Occipital lobe (tissue), 2 donors: Measurements from ENCODE around the gene ITGB8. TPM values are rescaled to one million over a fixed set of nuclear protein-coding genes. Genes with fewer than 3 reads are reported as not detected.
"Not testable (repeated sequence)": the region's sequence is repeated elsewhere in the genome, so short reads cannot be mapped to it uniquely, and the experiment has no call there.

ENCODE experiments used
- DNase-seq: peaks from one replicate; lab custom pipeline; 2025; lab: John Stamatoyannopoulos, UW
- total RNA-seq: library from RNA; depleted of rRNA; stranded (reverse); fragments of >200 nt; gene quantifications from one replicate; pipeline ENCODE4 v1.2.3, GENCODE V29; 2014

Gene ITGB8
- total RNA-seq, 1 donor from 2014 or later: 109 TPM

DNA sequence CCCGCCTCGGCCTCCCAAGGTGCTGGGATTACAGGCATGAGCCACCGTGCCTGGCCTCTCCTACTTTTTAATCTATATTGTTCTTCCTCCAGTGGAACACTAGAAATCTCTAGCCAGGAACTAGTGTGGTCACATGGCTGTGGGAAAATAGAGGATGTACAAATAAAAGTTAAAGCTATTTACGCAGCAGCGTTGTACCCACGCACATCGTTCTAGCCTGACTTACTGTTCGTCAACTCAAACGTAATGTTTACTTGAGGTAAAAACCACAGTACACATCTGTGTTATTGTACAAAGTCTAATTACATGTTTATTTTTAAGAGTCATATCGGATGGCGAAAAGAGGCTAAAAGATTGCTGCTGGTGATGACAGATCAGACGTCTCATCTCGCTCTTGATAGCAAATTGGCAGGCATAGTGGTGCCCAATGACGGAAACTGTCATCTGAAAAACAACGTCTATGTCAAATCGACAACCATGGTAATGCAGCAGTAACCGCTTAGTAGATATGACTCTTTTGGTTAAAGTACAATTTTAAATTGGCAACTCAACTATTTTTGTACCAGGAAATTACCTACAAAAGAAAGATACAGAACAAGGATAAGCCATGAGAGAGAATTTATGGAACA is 50.8 kb downstream of the ITGB8 start:
- no peak for DNase-seq

DNA sequence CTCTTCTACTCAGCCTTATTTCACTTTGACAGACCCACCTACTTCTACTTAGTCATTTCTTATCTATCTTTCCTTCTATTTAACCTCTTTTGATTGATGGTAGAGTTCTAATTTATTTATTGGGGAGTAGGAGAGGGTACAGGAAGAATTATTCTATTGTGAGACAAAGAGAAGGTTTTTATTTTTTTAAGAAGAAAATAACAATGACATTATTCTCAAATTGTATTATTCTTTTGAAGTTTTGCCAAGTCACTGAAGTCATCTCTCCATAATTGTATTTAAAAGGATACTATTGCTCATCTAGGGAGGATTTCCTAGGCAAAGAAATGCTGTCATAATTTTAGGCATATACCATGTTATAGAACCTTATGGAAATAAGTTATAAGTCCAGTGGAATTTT is 52.7 kb downstream of the ITGB8 start:
- no peak for DNase-seq

DNA sequence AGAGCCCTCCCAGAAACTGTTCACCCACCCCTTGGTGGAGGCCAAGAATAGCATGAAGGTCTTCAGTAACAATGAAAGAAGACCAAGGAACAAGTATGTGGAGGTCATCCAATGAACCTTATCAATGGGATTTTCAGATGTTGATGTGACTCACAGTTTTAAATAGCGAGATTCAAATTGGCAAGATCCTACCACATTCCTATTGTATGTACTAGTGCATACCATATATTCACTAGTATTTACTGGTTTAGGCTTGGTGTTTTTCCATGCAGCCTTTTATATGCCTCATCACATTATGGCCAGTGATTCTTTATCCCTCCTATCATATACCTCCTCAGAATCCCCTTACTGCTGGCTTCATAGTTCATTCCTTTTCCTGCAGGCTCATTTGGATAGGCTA is 54.4 kb downstream of the ITGB8 start:
- DNase-seq: no peak

DNA sequence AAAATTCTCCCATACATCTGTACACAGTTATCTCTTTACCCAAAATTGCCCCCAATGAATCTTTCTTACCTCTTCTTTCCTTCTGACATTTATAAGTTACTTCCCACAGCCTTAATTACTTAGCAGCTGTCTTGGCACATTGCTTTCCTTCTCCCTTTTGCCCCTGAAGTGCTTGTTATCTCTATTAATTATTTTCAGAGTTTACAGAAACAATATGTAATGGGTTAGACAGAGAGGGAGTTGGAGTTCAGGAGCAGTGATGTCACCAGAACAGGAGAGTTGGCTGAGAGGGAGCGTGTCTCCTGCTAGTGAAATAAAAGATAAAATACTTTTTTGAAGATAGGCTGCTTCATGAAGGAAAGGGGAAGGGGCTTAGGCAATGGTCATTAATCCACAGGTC is 57.4 kb downstream of the ITGB8 start:
- no peak for DNase-seq

DNA sequence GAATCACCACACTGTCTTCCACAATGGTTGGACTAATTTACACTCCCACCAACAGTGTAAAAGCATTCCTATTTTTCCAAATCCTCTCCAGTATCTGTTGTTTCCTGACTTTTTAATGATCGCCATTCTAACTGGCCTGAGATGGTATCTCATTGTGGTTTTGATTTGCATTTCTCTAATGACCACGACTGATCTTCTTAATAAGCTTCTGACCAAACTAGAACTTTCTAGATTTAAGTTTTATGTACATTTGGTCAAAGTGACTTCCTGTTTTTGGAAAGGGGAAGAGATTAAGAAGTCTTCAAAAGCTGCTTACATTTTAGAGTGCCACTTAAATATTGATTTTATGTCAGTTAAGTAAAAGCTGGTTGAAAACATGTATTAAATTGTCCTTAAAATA is 58.5 kb downstream of the ITGB8 start:
- DNase-seq: not testable (repeated sequence)

DNA sequence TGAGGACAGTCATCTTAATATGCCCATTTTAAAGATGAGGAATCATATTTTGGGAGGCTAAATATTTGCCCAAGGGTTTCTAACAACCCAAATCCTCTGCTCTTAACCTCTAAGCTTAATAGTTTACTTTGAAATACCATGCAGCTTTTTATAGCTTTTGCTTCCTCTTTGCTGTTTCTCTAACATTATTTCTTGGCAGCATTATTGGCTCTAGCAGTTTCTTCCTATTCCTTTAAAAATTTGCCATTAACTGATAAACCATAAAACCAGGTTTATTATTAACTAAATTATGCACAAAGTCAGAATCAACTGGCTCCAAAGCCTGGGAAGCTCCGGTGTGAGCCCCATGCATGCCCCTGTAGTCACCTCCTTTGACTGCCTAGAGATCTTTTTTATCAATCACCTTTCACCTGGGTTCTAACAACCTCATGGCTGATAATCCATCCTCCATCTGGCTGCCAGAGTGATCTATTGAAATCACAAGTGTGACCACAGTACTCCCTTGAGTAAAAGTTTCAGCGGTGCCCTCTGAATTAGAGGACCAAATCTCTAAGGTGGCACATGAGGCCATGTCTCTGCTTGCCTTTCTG is 62.4 kb downstream of the ITGB8 start:
- no peak for DNase-seq

DNA sequence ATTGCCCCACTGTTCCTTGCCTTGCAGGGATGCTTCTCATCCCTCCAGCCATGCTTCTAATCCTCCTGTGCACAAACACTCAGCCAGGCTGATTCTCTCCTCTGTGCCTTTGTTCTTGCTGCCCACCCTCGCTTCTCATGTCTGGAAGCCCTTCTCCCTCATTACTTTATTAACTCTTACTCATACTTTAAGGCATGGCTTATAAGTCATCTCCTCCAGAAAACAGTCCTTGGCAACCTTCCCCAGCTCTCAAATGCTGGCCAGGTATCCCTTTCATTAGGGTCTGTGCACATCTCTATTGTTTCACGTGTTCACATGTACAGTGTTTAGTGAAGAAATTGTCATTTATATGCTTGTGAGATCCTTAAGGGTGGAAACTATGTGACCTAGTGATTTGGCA is 62.9 kb downstream of the ITGB8 start:
- no peak for DNase-seq

DNA sequence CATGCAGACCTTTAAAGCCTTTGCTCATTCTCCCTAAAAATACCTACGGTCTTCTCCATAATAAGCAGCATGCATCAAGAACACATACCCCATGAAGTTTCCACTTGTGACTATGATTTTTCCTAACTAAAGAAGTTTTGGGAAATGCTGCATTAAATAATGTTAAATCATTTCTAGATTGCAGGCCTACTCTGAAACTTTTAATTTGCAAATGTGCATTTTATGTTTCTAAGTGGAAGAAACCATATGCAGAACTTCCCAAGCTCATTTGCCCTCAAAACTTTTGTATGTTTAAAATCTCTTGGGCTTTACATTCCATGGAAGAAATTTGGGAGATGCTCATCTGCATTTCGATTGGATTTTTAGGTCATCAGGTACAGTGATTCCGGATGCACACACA is 63.6 kb downstream of the ITGB8 start:
- DNase-seq: no peak

DNA sequence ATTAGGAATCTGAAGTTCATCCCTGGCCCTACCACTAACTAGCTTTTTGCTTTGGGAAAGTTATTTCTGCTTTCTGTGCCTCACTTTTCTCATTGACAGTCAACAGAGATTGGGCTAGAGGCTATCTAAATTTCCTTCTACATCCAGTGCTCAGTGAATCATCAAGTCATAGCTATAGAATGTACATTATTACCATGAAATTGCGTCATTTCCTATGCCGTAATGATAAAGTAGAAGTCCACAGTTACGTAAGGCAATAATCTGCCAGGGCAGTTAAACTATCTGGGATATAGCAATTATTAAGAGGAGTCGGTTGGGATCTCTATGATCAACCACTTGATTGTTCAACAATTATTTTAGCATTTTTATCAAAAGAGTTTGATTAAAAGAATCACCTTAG is 64.4 kb downstream of the ITGB8 start:
- no peak for DNase-seq

DNA sequence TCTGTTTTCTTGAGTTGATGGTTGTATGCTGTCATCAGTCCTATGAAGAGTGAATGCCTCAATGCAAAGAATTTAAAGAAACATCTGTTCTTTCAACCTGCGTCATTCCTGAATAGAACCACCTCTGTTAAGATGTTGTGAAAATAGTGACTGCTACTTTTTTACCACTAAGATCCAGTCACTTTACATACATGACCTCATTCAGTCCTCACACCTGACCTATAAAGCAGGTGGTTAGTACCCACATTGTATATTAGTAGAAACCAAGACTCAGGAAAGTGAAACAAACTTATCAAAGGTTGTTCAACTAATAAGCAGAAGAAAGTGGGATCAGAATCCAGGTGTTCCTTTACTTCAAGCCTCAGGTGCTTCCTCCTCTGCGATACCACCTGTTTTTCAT is 64.8 kb downstream of the ITGB8 start:
- DNase-seq: no peak

DNA sequence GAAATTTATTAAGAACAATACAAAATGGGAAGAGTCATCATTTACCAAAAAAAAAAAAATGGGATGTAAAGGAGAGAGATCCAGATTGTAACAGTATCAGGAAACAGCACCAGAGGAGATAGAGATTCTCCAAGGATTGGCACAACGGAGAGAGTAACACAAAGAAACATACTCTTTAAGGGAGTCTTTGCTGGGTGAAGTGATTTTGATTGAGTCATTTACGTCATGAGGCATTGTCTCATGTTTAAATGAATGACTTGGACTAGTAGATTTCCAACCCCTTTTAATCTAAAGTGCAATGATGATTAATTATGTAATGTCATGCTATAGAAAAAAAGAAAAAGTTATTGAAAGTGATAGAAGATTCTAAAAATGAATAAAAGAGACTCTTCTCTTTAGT is 68.8 kb downstream of the ITGB8 start:
- no peak for DNase-seq

DNA sequence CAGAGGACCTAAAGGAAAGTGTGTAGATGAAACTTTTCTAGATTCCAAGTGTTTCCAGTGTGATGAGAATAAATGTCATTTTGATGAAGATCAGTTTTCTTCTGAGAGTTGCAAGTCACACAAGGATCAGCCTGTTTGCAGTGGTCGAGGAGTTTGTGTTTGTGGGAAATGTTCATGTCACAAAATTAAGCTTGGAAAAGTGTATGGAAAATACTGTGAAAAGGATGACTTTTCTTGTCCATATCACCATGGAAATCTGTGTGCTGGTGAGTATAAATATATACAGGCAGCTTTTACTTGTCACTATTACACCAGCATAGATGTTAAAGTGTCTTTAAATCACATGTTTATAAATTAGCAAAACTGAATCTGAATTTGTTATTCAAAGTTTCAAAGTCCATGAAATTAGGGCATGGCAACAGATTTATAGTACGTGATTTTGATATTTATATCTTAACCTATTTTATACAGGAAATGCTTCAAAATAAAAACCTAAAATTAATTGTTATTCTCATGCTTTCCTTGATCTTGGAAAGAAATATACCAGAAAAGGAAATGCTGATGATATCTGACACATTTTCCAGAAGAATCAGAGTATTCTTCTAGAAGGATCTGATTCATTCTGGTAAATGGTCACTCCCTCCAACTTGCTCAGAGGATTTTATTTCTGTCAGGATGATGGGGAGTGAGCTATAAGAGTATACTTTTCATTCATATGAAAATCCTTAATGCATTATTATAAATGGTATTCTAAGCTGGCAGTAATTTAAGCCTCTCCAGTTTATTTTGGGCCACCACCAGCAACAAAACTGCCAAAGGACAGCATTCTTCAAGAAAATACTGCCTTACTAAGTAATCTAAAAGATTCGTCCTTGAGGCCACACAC is 71.4 kb downstream of the ITGB8 start:
- no peak for DNase-seq

DNA sequence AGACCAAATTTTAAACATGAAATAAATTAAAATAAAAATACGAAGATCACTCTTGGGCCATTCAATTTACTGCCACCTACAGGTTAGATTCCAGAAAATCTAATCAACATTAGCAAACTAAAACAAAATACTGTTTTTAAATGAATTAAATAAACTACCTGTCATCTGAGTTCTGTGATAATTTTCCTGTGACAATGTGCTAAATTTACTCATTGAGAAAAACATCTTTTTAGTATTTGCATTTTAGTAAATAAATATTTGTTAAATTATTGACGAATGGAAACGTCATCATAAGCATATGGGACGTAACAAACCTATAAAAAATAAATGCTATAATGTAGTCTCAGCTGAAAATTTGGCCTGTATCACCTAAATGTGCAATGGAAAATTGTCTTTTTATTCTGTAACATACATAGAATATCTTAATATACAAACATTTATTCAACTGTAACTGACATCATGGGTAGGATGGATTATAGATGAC is 72.1 kb downstream of the ITGB8 start:
- DNase-seq: no peak

DNA sequence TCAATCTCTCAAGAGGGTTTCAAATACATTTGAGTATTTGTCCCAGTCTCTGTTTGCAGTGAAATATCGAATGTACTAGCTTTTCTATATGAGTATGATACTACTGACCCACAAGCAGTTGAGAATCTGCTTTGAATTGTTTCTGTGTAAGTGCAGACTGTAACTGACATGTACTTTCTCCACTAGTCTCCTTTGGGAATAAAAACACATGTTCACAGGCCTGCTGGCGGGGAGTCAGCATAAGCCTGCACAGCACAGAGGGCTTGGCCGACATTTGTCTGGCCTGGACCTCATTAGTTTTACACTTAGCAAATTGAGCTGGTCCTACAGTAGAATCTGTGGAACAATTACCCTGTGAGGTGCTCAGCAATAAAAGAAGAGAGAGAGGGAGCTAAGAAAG is 72.6 kb downstream of the ITGB8 start:
- DNase-seq: no peak

DNA sequence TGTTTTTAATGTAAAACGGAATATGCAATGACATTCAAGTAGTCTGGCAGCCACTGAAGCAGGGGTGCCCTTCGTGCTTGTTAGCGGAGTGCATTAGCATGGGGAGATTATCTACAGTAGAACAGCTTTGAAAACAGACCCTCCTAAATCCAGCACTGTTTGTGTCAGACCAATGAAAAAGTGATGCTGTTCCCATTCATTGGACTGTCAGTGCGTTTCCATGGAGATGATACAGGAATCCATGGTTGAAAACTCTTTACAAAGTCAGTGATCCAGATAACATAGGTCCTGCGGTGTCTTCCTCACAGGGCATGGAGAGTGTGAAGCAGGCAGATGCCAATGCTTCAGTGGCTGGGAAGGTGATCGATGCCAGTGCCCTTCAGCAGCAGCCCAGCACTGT is 73.6 kb downstream of the ITGB8 start:
- DNase-seq: no peak

DNA sequence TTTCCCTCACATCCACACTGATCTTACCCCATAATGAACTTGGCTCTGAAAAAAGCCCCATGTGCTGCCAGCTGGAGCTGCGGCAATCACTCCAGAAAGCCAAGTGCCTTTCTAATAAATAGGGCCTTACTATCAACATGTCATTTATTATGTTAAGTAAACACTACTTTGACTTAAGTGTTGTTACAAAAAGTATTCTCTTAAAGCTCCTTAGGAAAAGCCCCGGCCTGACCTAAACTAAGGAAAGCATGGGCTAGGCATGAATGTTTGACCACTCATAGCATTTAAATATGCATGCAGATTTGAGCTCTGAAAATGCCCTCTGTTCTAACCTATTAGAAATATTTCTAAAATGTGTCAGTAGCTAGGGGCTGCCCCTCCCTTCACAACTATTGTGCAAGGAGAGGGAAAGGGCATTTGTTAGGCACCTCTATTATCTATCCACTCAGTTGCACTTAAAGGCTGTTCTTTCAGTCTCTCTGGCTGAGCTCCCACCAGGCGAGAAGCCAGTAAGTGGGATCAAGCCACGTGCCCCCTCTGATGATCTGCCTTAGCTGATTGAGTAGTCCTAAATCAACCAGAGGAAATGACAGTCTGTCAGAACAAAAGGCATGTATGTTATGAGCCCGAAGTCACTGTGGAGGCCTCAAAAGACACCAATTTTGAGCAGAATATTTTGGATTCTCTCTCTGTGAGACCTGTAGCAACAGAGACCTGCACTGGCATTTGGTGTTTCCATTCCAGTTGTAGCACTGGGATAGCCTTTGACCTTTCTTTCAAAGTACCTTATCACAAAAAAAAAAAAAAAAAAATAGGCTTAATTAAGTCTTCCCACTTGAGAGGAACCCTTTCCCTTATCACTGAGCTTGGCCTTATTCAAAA is 77.1 kb downstream of the ITGB8 start:
- DNase-seq: no peak

DNA sequence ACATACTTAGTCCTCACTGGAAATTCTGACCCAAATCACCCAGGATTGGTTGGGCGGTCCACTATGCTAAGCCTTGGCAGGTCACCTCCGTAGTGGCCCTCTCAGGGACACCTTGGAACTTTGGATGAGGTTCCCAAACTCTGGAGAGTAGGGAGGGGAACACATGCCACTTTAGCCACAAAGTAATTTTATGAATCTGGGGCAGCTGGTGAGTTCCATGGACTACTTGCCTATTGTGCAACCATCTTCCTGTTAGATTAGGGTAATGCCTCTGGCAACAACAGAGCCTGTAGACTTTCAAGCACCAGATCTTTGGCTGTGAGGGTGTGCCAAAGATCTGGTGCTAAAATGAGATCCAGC is 77.7 kb downstream of the ITGB8 start:
- DNase-seq: no peak

DNA sequence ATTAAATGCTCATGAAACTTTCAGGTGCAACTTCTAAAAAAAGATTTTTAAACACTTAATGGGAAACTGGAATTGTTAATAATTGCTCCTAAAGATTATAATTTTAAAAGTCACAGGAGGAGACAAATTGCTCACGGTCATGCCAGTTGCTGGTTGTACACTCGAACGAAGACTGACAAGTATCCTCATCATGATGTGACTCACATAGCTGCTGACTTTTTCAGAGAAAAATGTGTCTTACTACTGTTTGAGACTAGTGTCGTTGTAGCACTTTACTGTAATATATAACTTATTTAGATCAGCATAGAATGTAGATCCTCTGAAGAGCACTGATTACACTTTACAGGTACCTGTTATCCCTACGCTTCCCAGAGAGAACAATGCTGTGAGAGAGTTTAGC is 79.3 kb downstream of the ITGB8 start:
- DNase-seq: no peak

DNA sequence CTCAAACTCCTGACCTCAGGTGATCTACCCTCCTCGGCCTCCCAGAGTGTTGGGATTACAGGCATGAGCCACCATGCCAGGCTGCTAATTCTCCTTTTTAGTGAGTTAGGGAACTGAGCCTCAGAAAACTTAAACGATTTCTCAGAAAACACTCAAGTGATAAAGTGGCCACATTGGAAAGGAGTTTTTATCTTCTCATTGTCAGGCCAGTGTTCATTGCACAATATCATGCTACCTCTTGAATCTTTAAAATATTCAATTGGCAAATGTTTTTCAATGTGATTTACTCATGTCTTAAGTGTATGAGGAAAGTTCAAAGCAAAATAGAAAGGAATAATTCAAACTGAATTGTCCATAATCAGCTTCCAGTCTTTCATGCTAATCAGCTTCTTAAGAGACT is 80.7 kb downstream of the ITGB8 start:
- no peak for DNase-seq

DNA sequence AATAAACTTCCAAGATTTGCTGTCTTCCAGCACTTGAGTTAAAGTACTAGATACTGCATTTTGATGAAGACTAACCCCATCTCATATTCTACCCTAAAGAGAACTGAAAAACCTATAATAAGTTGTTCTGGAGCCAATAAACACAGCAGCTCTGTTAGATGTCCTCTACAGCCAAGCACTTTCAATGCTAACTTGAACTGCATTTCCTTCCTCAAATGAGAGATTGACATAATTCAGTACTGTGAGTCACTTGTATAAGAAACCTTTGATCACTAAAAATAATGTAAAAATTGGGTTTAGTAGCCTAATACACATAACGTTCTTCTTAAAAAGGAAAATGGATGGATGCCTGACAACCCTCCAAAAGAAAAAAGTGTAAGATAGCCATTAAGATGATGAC is 81.3 kb downstream of the ITGB8 start:
- no peak for DNase-seq

DNA sequence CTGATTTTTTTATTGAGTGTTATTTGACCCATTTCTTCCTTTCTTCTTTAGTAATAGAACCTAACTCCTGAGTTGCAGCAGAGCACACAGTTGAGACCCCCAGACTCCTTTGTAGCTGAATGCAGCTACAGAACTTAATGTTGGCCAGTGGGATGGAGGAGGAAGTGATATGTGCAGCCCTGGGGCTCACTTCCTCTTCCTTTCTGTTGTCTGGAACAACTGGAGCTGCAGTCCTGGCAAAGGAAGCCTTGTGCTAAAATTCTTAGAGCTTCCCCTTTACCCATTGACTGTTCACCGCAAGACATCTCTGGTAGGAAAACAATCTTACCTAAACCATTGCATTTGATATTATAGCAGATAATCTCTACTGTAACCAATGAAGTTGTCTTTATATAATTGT is 86.6 kb downstream of the ITGB8 start:
- DNase-seq: no peak
